AG10803 (cell line): ENCODE results near the gene USH1C.

Source experiments
- DNase-seq: peaks from one replicate; pipeline ENCODE4 v3.0.0; 2010; ENCODE audit warnings: low read depth
- H3K4me3 ChIP-seq: 2 replicates; pipeline ENCODE4 v1.5.1; 2011; ENCODE audit warnings: mild to moderate bottlenecking, low read length, control low read depth
- TF ChIP-seq, protein P1 (sequence below): conservative IDR thresholded peaks from 2 replicates; pipeline ENCODE4 v1.5.1; 2011; ENCODE audit warnings: mild to moderate bottlenecking, low read length, control low read depth, inconsistent platforms

Gene USH1C

DNA sequence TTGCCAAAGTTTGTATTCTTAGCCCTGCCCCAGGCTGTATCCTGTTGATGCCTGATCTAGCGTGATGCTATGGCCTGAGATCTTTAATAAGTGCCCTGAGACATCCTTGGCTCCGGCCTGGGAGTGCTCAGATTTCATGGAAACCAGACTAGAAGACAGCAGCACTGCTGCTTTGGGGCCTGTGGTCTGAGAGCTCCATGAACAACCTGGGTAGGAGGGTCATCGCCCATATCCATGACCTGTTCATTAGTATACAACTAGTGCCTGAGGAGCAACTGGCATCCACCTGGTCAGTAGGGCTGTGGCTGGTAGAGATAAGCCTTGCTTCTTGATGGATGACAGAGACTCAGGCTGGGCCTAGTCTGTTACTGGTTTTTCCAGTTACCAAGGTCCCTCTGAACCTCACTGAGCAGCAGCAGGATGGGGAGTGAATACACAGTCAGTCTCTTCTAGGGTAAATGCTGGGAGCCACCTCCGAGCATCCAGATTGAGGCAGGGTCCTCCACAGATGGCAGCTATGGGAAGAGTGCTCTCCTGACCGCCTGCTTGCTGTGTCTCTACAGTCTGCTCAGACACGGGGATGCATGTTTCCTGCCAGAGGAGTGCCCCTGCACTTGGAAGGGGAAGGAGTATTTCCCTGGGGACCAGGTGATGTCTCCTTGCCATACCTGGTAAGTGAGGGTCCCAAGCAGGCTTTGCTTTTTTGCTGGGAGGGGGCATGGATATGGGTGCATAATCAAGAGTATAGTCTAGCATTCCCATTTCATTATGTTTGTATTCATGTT lies 41.9 kb upstream of the USH1C start:
- DNase-seq = no peak
- TF ChIP-seq, protein P1, sequence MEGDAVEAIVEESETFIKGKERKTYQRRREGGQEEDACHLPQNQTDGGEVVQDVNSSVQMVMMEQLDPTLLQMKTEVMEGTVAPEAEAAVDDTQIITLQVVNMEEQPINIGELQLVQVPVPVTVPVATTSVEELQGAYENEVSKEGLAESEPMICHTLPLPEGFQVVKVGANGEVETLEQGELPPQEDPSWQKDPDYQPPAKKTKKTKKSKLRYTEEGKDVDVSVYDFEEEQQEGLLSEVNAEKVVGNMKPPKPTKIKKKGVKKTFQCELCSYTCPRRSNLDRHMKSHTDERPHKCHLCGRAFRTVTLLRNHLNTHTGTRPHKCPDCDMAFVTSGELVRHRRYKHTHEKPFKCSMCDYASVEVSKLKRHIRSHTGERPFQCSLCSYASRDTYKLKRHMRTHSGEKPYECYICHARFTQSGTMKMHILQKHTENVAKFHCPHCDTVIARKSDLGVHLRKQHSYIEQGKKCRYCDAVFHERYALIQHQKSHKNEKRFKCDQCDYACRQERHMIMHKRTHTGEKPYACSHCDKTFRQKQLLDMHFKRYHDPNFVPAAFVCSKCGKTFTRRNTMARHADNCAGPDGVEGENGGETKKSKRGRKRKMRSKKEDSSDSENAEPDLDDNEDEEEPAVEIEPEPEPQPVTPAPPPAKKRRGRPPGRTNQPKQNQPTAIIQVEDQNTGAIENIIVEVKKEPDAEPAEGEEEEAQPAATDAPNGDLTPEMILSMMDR = no peak
- H3K4me3 ChIP-seq = no peak overlapping the region

DNA sequence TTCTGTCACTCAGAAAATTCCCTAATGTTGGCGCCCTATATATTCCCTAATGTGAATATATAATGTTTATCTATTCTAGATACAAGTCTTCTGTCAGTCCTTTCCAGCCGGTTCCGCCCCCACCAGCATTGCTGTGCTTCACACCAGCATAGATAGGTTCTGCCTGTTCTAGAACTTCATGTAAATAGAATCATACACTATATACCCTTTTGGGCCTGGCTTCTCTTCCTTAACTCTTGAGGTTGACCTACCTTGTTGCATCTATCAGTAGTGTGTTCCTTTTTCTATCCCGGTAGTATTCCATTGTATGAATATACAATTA lies 37.5 kb upstream of the USH1C start:
- TF ChIP-seq, protein P1 = no peak
- DNase-seq = no peak
- H3K4me3 ChIP-seq = no peak overlapping the region

DNA sequence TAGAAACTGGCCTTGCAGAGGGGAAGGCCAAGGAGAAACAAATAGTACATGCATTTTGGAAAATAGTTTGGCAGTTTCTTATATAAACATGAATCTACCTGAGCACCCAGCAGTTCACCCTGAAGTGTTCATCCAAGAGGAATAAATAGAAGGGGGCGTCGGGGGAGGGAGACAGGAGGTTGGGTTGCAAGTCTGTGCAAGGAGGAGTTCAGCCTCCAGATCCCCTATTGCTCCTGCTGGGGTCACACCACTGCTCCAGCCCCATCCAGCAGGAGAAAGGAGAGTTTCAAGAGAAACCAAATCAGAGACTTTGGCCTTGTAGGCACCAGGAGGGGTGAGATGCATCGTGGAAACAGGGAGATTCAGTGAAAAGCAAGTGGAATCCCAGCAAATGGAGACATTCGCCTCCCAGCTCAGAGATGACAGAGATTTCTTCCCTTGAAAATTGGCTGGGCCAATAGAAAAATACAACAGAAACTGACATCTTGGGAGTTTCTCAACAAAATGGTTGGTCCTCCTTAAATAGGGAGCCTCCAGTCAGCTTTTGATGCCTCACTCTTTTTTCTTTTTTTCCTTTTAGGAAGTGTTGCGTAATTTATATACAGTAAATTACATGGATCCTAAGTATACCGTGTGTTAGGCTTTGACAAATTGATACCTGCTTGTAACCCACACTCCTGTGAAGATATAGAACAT lies 37.0 kb upstream of the USH1C start:
- DNase-seq = no peak
- H3K4me3 ChIP-seq = no peak overlapping the region
- TF ChIP-seq, protein P1 = no peak

DNA sequence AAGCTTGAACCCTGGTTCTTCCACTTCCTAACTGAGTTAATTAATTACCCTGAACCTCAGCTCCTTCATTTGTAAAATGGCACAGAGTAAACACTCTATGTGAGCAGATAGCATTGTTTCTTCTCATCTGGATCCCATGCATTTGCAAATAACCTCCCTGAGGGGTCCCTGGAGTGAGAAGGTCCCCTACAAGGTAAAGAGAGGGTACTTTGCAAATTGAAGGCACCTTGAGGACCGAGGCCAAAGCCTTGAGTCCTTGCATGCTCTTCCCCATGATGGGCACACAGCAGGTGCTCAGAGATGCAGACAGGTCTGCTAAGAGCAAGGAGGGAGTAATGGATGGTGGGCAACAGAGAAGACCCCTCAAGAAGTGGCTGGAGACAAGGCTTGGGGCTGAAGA lies 36.1 kb upstream of the USH1C start:
- no peak for DNase-seq
- H3K4me3 ChIP-seq = no peak overlapping the region
- TF ChIP-seq, protein P1 = no peak

DNA sequence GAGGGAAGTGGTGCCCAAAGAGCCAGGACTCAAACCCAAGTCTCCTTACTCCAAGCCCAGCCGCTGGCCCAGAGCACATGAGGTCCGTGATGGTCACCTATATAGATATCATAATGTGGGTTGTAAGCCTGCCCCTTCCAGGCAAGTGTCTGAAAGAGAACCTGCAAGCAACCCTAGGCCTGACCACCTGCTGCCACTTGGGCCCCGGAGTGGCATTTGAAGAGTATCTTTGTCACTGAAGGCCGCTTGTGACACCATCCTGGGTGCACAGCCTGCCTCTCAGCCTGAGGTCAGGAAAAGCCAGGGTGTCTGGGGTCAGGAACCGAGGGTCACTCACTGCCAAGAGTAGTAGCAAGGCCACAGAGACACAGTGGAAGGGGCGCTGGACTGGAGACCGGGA lies 35.2 kb upstream of the USH1C start:
- no peak for DNase-seq
- no peak overlapping the region for H3K4me3 ChIP-seq
- TF ChIP-seq, protein P1 = no peak

DNA sequence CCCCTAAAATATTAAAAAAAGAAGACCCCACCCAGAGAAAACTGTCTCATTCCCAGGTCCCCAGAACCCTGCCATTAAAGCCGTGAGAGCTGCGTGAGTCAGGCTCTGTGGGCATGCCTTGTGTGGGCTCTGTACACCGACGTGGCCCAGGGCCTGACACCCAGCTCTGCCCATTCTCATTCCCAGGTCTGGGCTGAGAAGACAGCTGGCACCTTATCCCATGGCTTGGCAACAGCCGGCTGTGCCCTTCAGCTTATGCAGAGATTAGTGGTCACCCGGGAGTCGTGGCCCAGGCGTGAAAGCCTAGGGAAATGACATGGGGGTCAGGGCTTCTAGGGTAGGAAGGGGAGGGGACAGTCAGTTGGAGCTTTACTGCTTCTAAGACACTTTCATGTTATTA lies 34.7 kb upstream of the USH1C start:
- DNase-seq = no peak
- TF ChIP-seq, protein P1 = no peak
- H3K4me3 ChIP-seq = no peak overlapping the region

DNA sequence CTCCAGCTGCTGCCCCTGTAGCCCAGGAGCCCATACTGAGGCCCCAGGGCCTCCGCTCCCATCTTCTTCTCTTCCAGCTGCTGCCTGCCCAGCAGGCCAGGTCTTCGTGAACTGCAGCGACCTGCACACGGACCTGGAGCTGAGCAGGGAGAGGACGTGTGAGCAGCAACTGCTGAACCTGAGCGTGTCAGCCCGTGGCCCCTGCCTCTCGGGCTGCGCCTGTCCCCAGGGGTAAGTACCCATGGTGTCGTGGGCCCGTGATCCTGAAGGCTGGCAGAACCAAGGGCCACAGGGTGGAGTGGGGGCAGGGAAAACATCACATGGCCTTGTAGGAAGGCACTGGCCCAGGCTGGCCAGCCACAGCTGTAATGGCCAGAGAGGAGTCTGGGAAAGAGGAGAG lies 34.1 kb upstream of the USH1C start:
- no peak overlapping the region for H3K4me3 ChIP-seq
- DNase-seq = no peak
- TF ChIP-seq, protein P1 = no peak
